Neuronal stem cell (in vitro differentiated cells): ENCODE data around the gene ADAMTS4.

Experiments used
- DNase-seq: peaks from one replicate; pipeline ENCODE4 v3.0.0-alpha.2; 2013; ENCODE audit warnings: low spot score
- H2AFZ ChIP-seq: one replicate; pipeline ENCODE4 v1.6.1; 2013; ENCODE audit warnings: mild to moderate bottlenecking, low read length, inconsistent platforms
- H2AK5ac ChIP-seq: 2 replicates; pipeline ENCODE4 v1.6.1; 2013; ENCODE audit warnings: low read depth, mild to moderate bottlenecking, inconsistent platforms, low read length, moderate library complexity, mixed read lengths
- H2BK120ac ChIP-seq: 2 replicates; pipeline ENCODE4 v1.6.1; 2013; ENCODE audit warnings: low read depth, mild to moderate bottlenecking, inconsistent platforms, low read length, moderate library complexity, mixed read lengths
- H2BK12ac ChIP-seq: one replicate; pipeline ENCODE4 v1.6.1; 2013; ENCODE audit warnings: low read length, inconsistent platforms
- H2BK15ac ChIP-seq: 2 replicates; pipeline ENCODE4 v1.6.1; 2013; ENCODE audit warnings: mild to moderate bottlenecking, low read length, inconsistent platforms, mixed read lengths
- H2BK5ac ChIP-seq: one replicate; pipeline ENCODE4 v1.6.1; 2013; ENCODE audit warnings: inconsistent platforms, mild to moderate bottlenecking, low read length, moderate library complexity
- H3K14ac ChIP-seq: one replicate; pipeline ENCODE4 v1.6.1; 2013; ENCODE audit warnings: low read length, inconsistent platforms
- H3K18ac ChIP-seq: 2 replicates; pipeline ENCODE4 v1.6.1; 2013; ENCODE audit warnings: low read length, inconsistent platforms
- H3K23ac ChIP-seq: 2 replicates; pipeline ENCODE4 v1.6.1; 2013; ENCODE audit warnings: low read depth, mild to moderate bottlenecking, mixed read lengths, low read length, inconsistent platforms; ENCODE audit not compliant: poor library complexity
- H3K27ac ChIP-seq: replicated peaks from 3 replicates; pipeline ENCODE4 v1.5.1; 2013; ENCODE audit warnings: low read length, inconsistent platforms
- H3K27me3 ChIP-seq, 3 experiments: 2 replicates each; pipeline ENCODE4 v1.6.1; 2013; ENCODE audit warnings: low read length in 3 of 3, mild to moderate bottlenecking in 2 of 3, inconsistent platforms in 1 of 3, low read depth in 1 of 3, mixed read lengths in 1 of 3, moderate library complexity in 1 of 3; ENCODE audit not compliant: control insufficient read depth in 3 of 3, insufficient read depth in 3 of 3
- H3K36me3 ChIP-seq, 2 donors: replicated peaks in 1 of 2; 2 replicates each; pipeline ENCODE4 v1.6.1; 2013; ENCODE audit warnings: low read length in 2 of 2; ENCODE audit not compliant: control insufficient read depth in 2 of 2, insufficient read depth in 2 of 2
- H3K4ac ChIP-seq: 2 replicates; pipeline ENCODE4 v1.6.1; 2013; ENCODE audit warnings: inconsistent platforms, mild to moderate bottlenecking, low read length, moderate library complexity
- H3K4me1 ChIP-seq, 2 donors: 1 replicate in 1 of 2; 2 replicates in 1 of 2; pipeline ENCODE4 v1.6.1; 2013; ENCODE audit warnings: low read length in 2 of 2, low read depth in 1 of 2; ENCODE audit not compliant: control insufficient read depth in 2 of 2, insufficient read depth in 1 of 2
- H3K4me2 ChIP-seq: one replicate; pipeline ENCODE4 v1.6.1; 2013; ENCODE audit warnings: mild to moderate bottlenecking, low read length, inconsistent platforms; ENCODE audit not compliant: insufficient read depth, poor library complexity, severe bottlenecking
- H3K4me3 ChIP-seq, 2 donors: 2 replicates each; pipeline ENCODE4 v1.5.1; 2013; ENCODE audit warnings: low read length in 2 of 2, mild to moderate bottlenecking in 2 of 2, inconsistent platforms in 1 of 2, moderate library complexity in 1 of 2
- H3K79me1 ChIP-seq: one replicate; pipeline ENCODE4 v1.6.1; 2013; ENCODE audit warnings: low read depth, mild to moderate bottlenecking, inconsistent platforms, low read length, moderate library complexity
- H3K9ac ChIP-seq: one replicate; pipeline ENCODE4 v1.6.1; 2013; ENCODE audit warnings: mild to moderate bottlenecking, low read depth, low read length, inconsistent platforms; ENCODE audit not compliant: poor library complexity
- H3K9me3 ChIP-seq, 2 donors: replicated peaks in 1 of 2; 2 replicates each; pipeline versions ENCODE3 to v1.6.1; 2013; ENCODE audit warnings: low read length in 2 of 2, mild to moderate bottlenecking in 2 of 2, inconsistent platforms in 1 of 2, low read depth in 1 of 2, mixed read lengths in 1 of 2, moderate library complexity in 1 of 2; ENCODE audit not compliant: control insufficient read depth in 2 of 2, insufficient read depth in 1 of 2
- H4K8ac ChIP-seq: one replicate; pipeline ENCODE4 v1.6.1; 2013; ENCODE audit warnings: low read depth, mild to moderate bottlenecking, inconsistent platforms, low read length, moderate library complexity
- H4K91ac ChIP-seq: one replicate; pipeline ENCODE4 v1.6.1; 2013; ENCODE audit warnings: low read length, low read depth, mild to moderate bottlenecking, inconsistent platforms; ENCODE audit not compliant: poor library complexity
- WGBS, 2 donors: extraction: QIAGEN DNeasy Blood & Tissue Kit; methylation state at CpG; one replicate each; pipeline ENCODE4 v1.1.7; 2013; ENCODE audit warnings: missing lambda C conversion rate in 2 of 2, mixed read lengths in 1 of 2; ENCODE audit not compliant: insufficient read length in 2 of 2, insufficient replicate concordance in 1 of 2; ENCODE audit errors: extremely low coverage in 2 of 2; 5-methylcytosine and 5-hydroxymethylcytosine counted together

The ADAMTS4 gene

GRCh38 chr1:161230762-161231161 lies 31.9 kb upstream of the ADAMTS4 start:
- no peak overlapping the region for H2AFZ ChIP-seq
- H3K4me2 ChIP-seq, result no peak overlapping the region
- WGBS, 2 donors, result no CpG with 5 or more reads among the region's 7 CpGs

GRCh38 chr1:161229896-161230295 lies 31.0 kb upstream of the ADAMTS4 start:
- Histone ChIP-seq H3K27ac (no peak overlapping the region), H4K8ac (no peak overlapping the region), H3K23ac (no peak overlapping the region), H2BK5ac (no peak overlapping the region), H4K91ac (no peak overlapping the region), H3K4me2 (no peak overlapping the region), H3K4me3 (no peak overlapping the region), H2AK5ac (no peak overlapping the region), H3K36me3 (peaks cover 5 to 22% of the 10 kb centered on the region in 2 donors), H3K4me1 (peaks cover 6 to 11% of the 10 kb centered on the region in 2 donors), H3K18ac (no peak overlapping the region), H3K9ac (no peak overlapping the region), H2AFZ (no peak overlapping the region), H2BK120ac (no peak overlapping the region), H2BK12ac (no peak overlapping the region), H3K14ac (no peak overlapping the region), H3K4ac (no peak overlapping the region), H2BK15ac (no peak overlapping the region), H3K9me3 (no peaks in the 10 kb centered on the region), H3K27me3 (no peaks in the 10 kb centered on the region), H3K79me1 (no peaks in the 10 kb centered on the region)
- no CpG with 5 or more reads among the region's 3 CpGs for WGBS, 2 donors
- DNase-seq, result no peak

More at GRCh38 chr1:161230762-161231161, 31.9 kb upstream of the ADAMTS4 start:
- no peak overlapping the region for H3K23ac ChIP-seq
- DNase-seq, result no peak
- H4K91ac ChIP-seq, result no peak overlapping the region
- H3K36me3 ChIP-seq, result peaks cover 5 to 22% of the 10 kb centered on the region in 2 donors
- no peaks in the 10 kb centered on the region for H3K9me3 ChIP-seq
- H3K14ac ChIP-seq, result no peak overlapping the region
- no peaks in the 10 kb centered on the region for H3K27me3 ChIP-seq
- H2BK15ac ChIP-seq, result no peak overlapping the region
- no peak overlapping the region for H3K18ac ChIP-seq
- no peak overlapping the region for H2BK12ac ChIP-seq
- H4K8ac ChIP-seq, result no peak overlapping the region
- H3K4me1 ChIP-seq, result peaks cover 6 to 8% of the 10 kb centered on the region in 2 donors
- no peak overlapping the region for H2BK120ac ChIP-seq
- no peak overlapping the region for H2AK5ac ChIP-seq
- no peak overlapping the region for H3K4ac ChIP-seq
- no peak overlapping the region for H3K9ac ChIP-seq
- no peaks in the 10 kb centered on the region for H3K79me1 ChIP-seq
- H3K4me3 ChIP-seq, result no peak overlapping the region
- H2BK5ac ChIP-seq, result no peak overlapping the region
- no peak overlapping the region for H3K27ac ChIP-seq

DNA sequence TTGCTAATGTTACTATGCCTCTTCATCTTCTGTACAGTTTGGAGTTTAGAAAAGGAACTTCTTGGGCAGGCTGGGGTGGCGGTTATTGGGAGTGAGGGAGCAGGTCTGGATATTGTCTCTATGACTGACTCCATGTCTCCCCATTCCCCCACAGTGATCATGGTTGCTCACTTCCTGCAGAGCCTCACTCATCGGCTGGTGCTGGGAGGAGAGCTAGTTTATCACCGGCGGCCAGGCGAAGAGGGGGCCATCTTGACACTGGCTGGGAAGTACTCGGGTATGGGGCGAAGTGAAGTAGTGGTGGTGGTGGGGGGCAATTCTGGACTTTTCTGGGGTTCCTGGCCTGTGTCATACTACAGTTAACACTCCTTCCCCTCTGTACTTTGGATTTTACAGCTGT lies 29.2 kb upstream of the ADAMTS4 start:
- H2AFZ ChIP-seq, result no peak overlapping the region
- H4K91ac ChIP-seq, result no peak overlapping the region
- H4K8ac ChIP-seq, result no peak overlapping the region
- H3K14ac ChIP-seq, result no peak overlapping the region
- H2BK12ac ChIP-seq, result no peak overlapping the region
- H3K9me3 ChIP-seq, result no peaks in the 10 kb centered on the region
- no CpG with 5 or more reads among the region's 7 CpGs for WGBS, 2 donors
- H3K27ac ChIP-seq, result no peak overlapping the region
- H3K4me2 ChIP-seq, result no peak overlapping the region
- no peak overlapping the region for H2BK15ac ChIP-seq
- peaks cover 5 to 22% of the 10 kb centered on the region in 2 donors for H3K36me3 ChIP-seq
- DNase-seq, result no peak
- no peak overlapping the region for H2BK120ac ChIP-seq
- H2AK5ac ChIP-seq, result no peak overlapping the region
- no peaks in the 10 kb centered on the region for H3K79me1 ChIP-seq
- no peak overlapping the region for H3K4ac ChIP-seq
- H3K18ac ChIP-seq, result no peak overlapping the region
- H3K9ac ChIP-seq, result no peak overlapping the region
- no peak overlapping the region for H3K4me3 ChIP-seq
- H3K23ac ChIP-seq, result no peak overlapping the region
- H2BK5ac ChIP-seq, result no peak overlapping the region
- H3K27me3 ChIP-seq, result no peaks in the 10 kb centered on the region
- H3K4me1 ChIP-seq, result peaks cover 6 to 11% of the 10 kb centered on the region in 2 donors

GRCh38 chr1:161227196-161227871 lies 28.5 kb upstream of the ADAMTS4 start:
- no peak overlapping the region for H3K18ac ChIP-seq
- H3K9ac ChIP-seq, result peak overlapping the region; percentile 38
- H2BK120ac ChIP-seq, result no peak overlapping the region
- no peak overlapping the region for H4K8ac ChIP-seq
- H2BK15ac ChIP-seq, result no peak overlapping the region
- peaks cover 5 to 22% of the 10 kb centered on the region in 2 donors for H3K36me3 ChIP-seq
- H3K23ac ChIP-seq, result no peak overlapping the region
- DNase-seq, result peak; percentile 81
- H3K4me2 ChIP-seq, result no peak overlapping the region
- H3K4ac ChIP-seq, result no peak overlapping the region
- H3K9me3 ChIP-seq, result no peaks in the 10 kb centered on the region
- H2BK12ac ChIP-seq, result no peak overlapping the region
- WGBS, 2 donors, result no CpG with 5 or more reads among the region's 11 CpGs
- no peak overlapping the region for H3K14ac ChIP-seq
- H3K79me1 ChIP-seq, result no peaks in the 10 kb centered on the region
- H3K27ac ChIP-seq, result no peak overlapping the region
- no peak overlapping the region for H4K91ac ChIP-seq
- peak overlapping the region; percentile 46 for H2AFZ ChIP-seq
- peaks cover 0 to 1% (median 0%) of the 10 kb centered on the region in 3 experiments for H3K27me3 ChIP-seq
- H3K4me1 ChIP-seq, result peaks cover 6 to 11% of the 10 kb centered on the region in 2 donors
- peak overlapping the region in 1 of 2 donors; percentile 72 for H3K4me3 ChIP-seq
- H2AK5ac ChIP-seq, result no peak overlapping the region
- no peak overlapping the region for H2BK5ac ChIP-seq
